NT2/D1 (cell line): Measurements from ENCODE around the gene POLD4.

ENCODE experiments used
- DNase-seq: peaks from one replicate; pipeline ENCODE4 v3.0.0-alpha.2; 2011; ENCODE audit warnings: low read depth, low spot score
- H3K27me3 ChIP-seq: 2 replicates; pipeline ENCODE4 v1.6.0; 2011; ENCODE audit warnings: mild to moderate bottlenecking; ENCODE audit not compliant: insufficient read length, insufficient read depth
- H3K36me3 ChIP-seq: 2 replicates; pipeline ENCODE4 v1.6.1; 2011; ENCODE audit warnings: mild to moderate bottlenecking, low read length, mixed read lengths; ENCODE audit not compliant: insufficient read depth, insufficient read length
- H3K4me1 ChIP-seq: 2 replicates; pipeline ENCODE4 v1.5.1; 2011; ENCODE audit not compliant: insufficient read depth, insufficient read length
- H3K4me3 ChIP-seq: 2 replicates; pipeline ENCODE4 v1.5.1; 2011; ENCODE audit warnings: low read depth; ENCODE audit not compliant: insufficient read length
- H3K9ac ChIP-seq: 2 replicates; pipeline ENCODE4 v1.6.0; 2011; ENCODE audit warnings: low read depth; ENCODE audit not compliant: insufficient read length
- H3K9me3 ChIP-seq: 2 replicates; pipeline ENCODE4 v1.5.1; 2011; ENCODE audit warnings: mild to moderate bottlenecking, low read length; ENCODE audit not compliant: insufficient read depth
- SUZ12 ChIP-seq: IDR thresholded peaks from 2 replicates; pipeline ENCODE4 v1.6.1; 2011; ENCODE audit not compliant: insufficient read length, insufficient read depth; ENCODE audit errors: extremely low read depth
- YY1 ChIP-seq: IDR thresholded peaks from 2 replicates; pipeline ENCODE4 v1.6.1; 2011; ENCODE audit not compliant: insufficient read length, insufficient read depth
- ZNF274 ChIP-seq: IDR thresholded peaks from 2 replicates; pipeline ENCODE4 v1.6.1; 2011; ENCODE audit warnings: mild to moderate bottlenecking, low read depth, low read length

The POLD4 gene

GRCh38 chr11:67393990-67394389 lies 40.6 kb upstream of the POLD4 start:
- H3K27me3 ChIP-seq = peaks cover 7% of the 10 kb centered on the region
- no peak for DNase-seq
- H3K9ac ChIP-seq = peak overlapping the region; percentile 50
- TF ChIP-seq ZNF274 (no peak), SUZ12 (no peak), YY1 (no peak)
- H3K9me3 ChIP-seq = no peaks in the 10 kb centered on the region
- H3K4me3 ChIP-seq = no peak overlapping the region
- H3K4me1 ChIP-seq = peaks cover 23% of the 10 kb centered on the region
- H3K36me3 ChIP-seq = peaks cover 63% of the 10 kb centered on the region

DNA sequence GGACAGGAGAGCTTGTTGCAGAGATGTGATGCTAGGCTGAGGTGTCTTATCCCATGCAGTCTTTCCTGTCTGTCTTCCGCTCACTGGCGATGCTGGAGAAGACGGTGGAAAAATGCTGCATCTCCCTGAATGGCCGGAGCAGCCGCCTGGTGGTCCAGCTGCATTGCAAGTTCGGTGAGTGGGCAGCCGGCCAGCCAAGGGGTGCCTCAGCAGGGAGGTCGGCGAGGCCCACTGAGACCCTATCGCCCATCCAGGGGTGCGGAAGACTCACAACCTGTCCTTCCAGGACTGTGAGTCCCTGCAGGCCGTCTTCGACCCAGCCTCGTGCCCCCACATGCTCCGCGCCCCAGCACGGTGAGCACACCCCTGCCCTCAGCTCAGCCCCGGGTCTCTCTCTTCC lies 40.1 kb upstream of the POLD4 start:
- H3K36me3 ChIP-seq = peaks cover 58% of the 10 kb centered on the region
- no peak overlapping the region for H3K4me3 ChIP-seq
- no peaks in the 10 kb centered on the region for H3K9me3 ChIP-seq
- no peak for DNase-seq
- peaks cover 23% of the 10 kb centered on the region for H3K4me1 ChIP-seq
- TF ChIP-seq YY1 = no peak
- no peak for TF ChIP-seq ZNF274
- H3K27me3 ChIP-seq = peaks cover 7% of the 10 kb centered on the region
- no peak overlapping the region for H3K9ac ChIP-seq

- TF ChIP-seq ZNF274 (no peak), YY1 (no peak), SUZ12 (no peak)
- peak overlapping the region; percentile 97 for H3K9ac ChIP-seq
- DNase-seq = no peak
- peaks cover 46% of the 10 kb centered on the region for H3K36me3 ChIP-seq
- H3K4me3 ChIP-seq = peak overlapping the region; percentile 90
- H3K9me3 ChIP-seq = no peaks in the 10 kb centered on the region
- H3K27me3 ChIP-seq = peaks cover 7% of the 10 kb centered on the region
- peaks cover 24% of the 10 kb centered on the region for H3K4me1 ChIP-seq
Measured at GRCh38 chr11:67392183-67392715, 38.9 kb upstream of the POLD4 start.

DNA sequence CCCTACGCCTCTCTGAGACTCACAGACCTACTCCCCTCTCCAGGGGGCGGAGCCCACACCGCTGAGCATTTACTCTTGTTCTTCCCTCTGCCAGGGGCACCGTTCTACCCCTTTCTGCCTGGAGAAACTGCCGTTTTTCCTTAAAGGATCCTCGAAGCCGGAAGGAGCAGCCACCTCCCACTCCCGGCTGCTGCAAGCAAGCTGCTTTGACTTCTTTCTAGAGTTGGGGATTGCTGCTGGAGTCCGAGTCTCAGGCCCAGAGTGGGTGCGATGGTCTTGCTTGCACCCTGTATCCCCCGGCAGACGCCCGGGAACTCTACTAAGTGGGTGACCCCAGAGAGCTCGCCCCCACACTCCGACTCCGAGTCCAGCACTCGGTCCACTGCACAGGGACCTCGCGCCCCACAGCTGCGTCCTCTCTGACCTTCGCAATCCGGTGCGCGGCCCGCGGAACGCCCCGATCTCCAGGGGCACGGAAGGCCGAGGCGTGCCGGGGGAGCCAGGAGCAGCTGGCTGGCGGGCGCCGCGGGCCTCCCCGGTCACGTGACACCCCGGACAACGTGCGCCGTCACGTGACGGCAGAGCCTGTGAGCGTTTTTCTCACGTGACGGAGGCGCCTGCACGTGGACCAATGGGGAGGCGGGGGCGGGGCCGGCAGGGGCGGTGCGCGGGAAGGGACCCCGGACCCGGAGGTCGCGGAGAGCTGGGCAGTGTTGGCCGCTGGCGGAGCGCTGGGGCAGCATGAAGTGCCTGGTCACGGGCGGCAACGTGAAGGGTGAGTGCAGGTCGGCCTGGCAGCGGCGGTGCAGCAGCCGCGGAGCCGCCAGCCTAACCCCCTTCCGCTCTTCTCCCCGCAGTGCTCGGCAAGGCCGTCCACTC lies 38.2 kb upstream of the POLD4 start, which contains the start of gene RAD9A:
TSS of gene RAD9A (plus strand) at position 683 of the 879 bp plus-strand sequence. CDS start at position 742, 59 bp downstream.
- Histone ChIP-seq H3K4me3 (peak within 1 kb of the TSS; percentile 90), H3K27me3 (peaks cover 7% of the 10 kb centered on the region), H3K9me3 (no peaks in the 10 kb centered on the region), H3K4me1 (peaks cover 26% of the 10 kb centered on the region), H3K9ac (peak within 1 kb of the TSS; percentile 97), H3K36me3 (peaks cover 39% of the 10 kb centered on the region)
- TF ChIP-seq YY1 = no peak
- no peak for TF ChIP-seq ZNF274
- no peak for TF ChIP-seq SUZ12
- peak; percentile 97 for DNase-seq

DNA sequence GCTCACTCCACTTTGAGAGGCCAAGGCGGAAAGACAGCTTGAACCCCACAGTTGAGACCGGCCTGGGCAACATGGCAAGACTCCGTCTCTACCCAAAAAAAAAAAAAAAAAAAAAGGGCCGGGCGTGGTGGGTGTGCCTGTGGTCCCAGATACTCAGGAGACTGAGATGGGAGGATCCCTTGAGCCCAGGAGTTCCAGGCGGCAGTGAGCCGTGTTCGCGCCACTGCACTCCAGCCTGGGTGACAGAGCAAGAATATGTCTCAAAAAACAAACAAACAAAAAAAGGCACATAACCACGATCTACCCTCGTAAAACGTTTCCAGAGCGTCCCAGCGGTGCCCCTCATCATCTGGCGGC lies 37.6 kb upstream of the POLD4 start:
- TF ChIP-seq SUZ12 = no peak
- no peak for TF ChIP-seq YY1
- no peak for TF ChIP-seq ZNF274
- H3K9ac ChIP-seq = peak overlapping the region; percentile 97
- H3K36me3 ChIP-seq = peaks cover 33% of the 10 kb centered on the region
- peak overlapping the region; percentile 90 for H3K4me3 ChIP-seq
- peaks cover 7% of the 10 kb centered on the region for H3K27me3 ChIP-seq
- H3K9me3 ChIP-seq = no peaks in the 10 kb centered on the region
- DNase-seq = no peak
- peaks cover 24% of the 10 kb centered on the region for H3K4me1 ChIP-seq

DNA sequence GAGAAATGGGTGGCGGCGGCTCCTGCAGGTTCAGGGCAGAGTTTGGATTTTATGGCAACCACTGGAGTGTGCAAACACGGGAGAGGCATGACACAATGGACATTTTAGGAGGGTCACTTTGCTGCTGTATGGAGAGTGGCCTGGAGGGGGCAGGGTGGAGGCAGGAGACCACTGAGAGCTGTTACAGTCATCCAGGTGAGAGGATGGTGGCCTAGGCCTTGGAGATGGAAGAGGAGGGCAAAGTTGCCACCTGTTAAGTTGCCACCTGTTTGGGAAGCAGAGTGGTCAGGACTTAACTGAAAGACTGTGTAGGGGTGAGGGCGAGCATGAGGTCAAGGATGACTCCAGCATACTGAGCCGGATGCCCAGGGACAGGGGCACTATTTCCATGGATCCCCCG lies 36.1 kb upstream of the POLD4 start:
- H3K36me3 ChIP-seq = peaks cover 23% of the 10 kb centered on the region
- peak; percentile 65 for DNase-seq
- no peaks in the 10 kb centered on the region for H3K9me3 ChIP-seq
- H3K9ac ChIP-seq = no peak overlapping the region
- no peak overlapping the region for H3K4me3 ChIP-seq
- H3K27me3 ChIP-seq = peaks cover 13% of the 10 kb centered on the region
- H3K4me1 ChIP-seq = peaks cover 31% of the 10 kb centered on the region
- TF ChIP-seq YY1 = no peak
- TF ChIP-seq ZNF274 = no peak
- TF ChIP-seq SUZ12 = no peak

GRCh38 chr11:67387518-67387917 lies 34.2 kb upstream of the POLD4 start:
- no peak for TF ChIP-seq SUZ12
- no peak for TF ChIP-seq YY1
- no peak for TF ChIP-seq ZNF274
- DNase-seq = no peak
- peaks cover 5% of the 10 kb centered on the region for H3K36me3 ChIP-seq
- H3K4me3 ChIP-seq = no peak overlapping the region
- H3K4me1 ChIP-seq = peaks cover 29% of the 10 kb centered on the region
- peaks cover 10% of the 10 kb centered on the region for H3K27me3 ChIP-seq
- H3K9ac ChIP-seq = peak overlapping the region; percentile 54
- H3K9me3 ChIP-seq = no peaks in the 10 kb centered on the region
